Breast epithelium (tissue), 4 donors: Measurements from ENCODE around the gene CNTN6. TPM values are rescaled to one million over a fixed set of nuclear protein-coding genes. Genes with fewer than 3 reads are reported as not detected.
A peak's percentile ranks its signal among the peaks of the same experiment; 100 is the strongest.

ENCODE experiments used
- DNase-seq, 2 donors: peaks; one replicate each; pipeline ENCODE4 v3.0.0-alpha.2; 2019; ENCODE audit warnings: low spot score in 2 of 2
- H3K27ac ChIP-seq, 2 donors: fragments of 200-600 bp; sonication (generic) in 1 of 2; one replicate each; pipeline ENCODE4 v1.5.1; 2016 to 2019; ENCODE audit warnings: mild to moderate bottlenecking in 1 of 2
- H3K27me3 ChIP-seq, 2 donors: fragments of 200-600 bp; sonication (generic) in 1 of 2; one replicate each; pipeline versions ENCODE4 v1.5.1 to v1.6.0; 2017 to 2019; ENCODE audit warnings: control low read depth in 1 of 2, mild to moderate bottlenecking in 1 of 2
- H3K36me3 ChIP-seq: fragments of 200-600 bp; one replicate; pipeline ENCODE4 v1.5.1; 2019
- H3K4me1 ChIP-seq, 2 donors: fragments of 200-600 bp; sonication (generic); one replicate each; pipeline ENCODE4 v1.5.1; 2016 to 2019; ENCODE audit warnings: control low read depth in 1 of 2
- H3K4me3 ChIP-seq, 3 donors: fragments of 200-600 bp; sonication (generic); 1 replicate in 2 of 3; 2 replicates in 1 of 3; pipeline ENCODE4 v1.5.1; 2016 to 2019; ENCODE audit warnings: mild to moderate bottlenecking in 3 of 3, moderate library complexity in 2 of 3
- H3K9me3 ChIP-seq, 2 donors: fragments of 200-600 bp; sonication (generic) in 1 of 2; one replicate each; pipeline ENCODE4 v1.5.1; 2016 to 2019; ENCODE audit warnings: control low read depth in 1 of 2
- POLR2A ChIP-seq: fragments of 450-650 bp; IDR thresholded peaks from one replicate; pipeline ENCODE4 v1.6.1; 2016; ENCODE audit warnings: antibody characterized with exemption, mild to moderate bottlenecking, moderate library complexity
- POLR2AphosphoS5 ChIP-seq, 3 donors: sonication (generic); formaldehyde crosslinking; IDR thresholded peaks; one replicate each; pipeline ENCODE4 v1.6.1; 2017; ENCODE audit warnings: antibody characterized with exemption in 3 of 3
- intact Hi-C: fragments of 100-400 bp; cut with DNase I; formaldehyde crosslinking; loops from one replicate; pipeline ENCODE4 v1.15.1; 2023; ENCODE audit warnings: low total_unique reads
- total RNA-seq, 3 donors: library from RNA; depleted of rRNA; stranded (reverse); fragments of >200 nt; gene quantifications; one replicate each; pipeline ENCODE4 v1.1.0, GENCODE V29; 2016
- TF ChIP-seq, protein P1 (sequence below), 3 donors: fragments of 450-650 bp; IDR thresholded peaks; one replicate each; pipeline ENCODE4 v1.5.1; 2016 to 2017; ENCODE audit warnings: antibody characterized with exemption in 3 of 3, mild to moderate bottlenecking in 3 of 3, moderate library complexity in 3 of 3

The CNTN6 gene
- total RNA-seq, 3 donors from 2014 or later: under 0.01 to 0.15 TPM; not detected in 1

DNA sequence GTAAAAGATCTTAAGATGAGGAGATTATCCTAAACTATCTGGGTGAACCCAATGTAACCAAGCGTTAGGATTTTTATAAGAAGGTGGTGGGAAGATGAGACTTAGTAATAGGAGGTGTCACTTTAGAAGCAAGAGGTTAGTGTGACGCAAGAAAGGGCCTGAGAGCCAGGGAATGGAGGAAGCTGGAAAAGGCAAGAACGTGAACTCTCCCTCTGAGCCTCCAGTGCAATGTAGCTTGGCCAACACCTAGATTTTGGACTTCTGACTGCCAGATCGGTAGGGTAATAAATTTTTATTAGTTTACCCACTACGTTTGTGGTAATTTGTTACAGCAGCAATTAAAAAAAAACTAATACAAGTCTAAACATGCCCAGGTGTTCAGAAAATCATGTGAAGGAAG lies 20.8 kb upstream of the CNTN6 start:
- no peak overlapping the region for H3K27ac ChIP-seq
- intact Hi-C loops: no loop called here
- H3K4me3 ChIP-seq: no peak overlapping the region
- no peaks in the 10 kb centered on the region for H3K9me3 ChIP-seq
- no peak for DNase-seq
- no peaks in the 10 kb centered on the region for H3K4me1 ChIP-seq
- no peaks in the 10 kb centered on the region for H3K27me3 ChIP-seq
- no peaks in the 10 kb centered on the region for H3K36me3 ChIP-seq
- no peak for TF ChIP-seq POLR2AphosphoS5 (IDR thresholded peaks at IDR 0.05)
- no peak for TF ChIP-seq POLR2A
- TF ChIP-seq, protein P1, sequence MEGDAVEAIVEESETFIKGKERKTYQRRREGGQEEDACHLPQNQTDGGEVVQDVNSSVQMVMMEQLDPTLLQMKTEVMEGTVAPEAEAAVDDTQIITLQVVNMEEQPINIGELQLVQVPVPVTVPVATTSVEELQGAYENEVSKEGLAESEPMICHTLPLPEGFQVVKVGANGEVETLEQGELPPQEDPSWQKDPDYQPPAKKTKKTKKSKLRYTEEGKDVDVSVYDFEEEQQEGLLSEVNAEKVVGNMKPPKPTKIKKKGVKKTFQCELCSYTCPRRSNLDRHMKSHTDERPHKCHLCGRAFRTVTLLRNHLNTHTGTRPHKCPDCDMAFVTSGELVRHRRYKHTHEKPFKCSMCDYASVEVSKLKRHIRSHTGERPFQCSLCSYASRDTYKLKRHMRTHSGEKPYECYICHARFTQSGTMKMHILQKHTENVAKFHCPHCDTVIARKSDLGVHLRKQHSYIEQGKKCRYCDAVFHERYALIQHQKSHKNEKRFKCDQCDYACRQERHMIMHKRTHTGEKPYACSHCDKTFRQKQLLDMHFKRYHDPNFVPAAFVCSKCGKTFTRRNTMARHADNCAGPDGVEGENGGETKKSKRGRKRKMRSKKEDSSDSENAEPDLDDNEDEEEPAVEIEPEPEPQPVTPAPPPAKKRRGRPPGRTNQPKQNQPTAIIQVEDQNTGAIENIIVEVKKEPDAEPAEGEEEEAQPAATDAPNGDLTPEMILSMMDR (IDR thresholded peaks at IDR 0.05): no peak

DNA sequence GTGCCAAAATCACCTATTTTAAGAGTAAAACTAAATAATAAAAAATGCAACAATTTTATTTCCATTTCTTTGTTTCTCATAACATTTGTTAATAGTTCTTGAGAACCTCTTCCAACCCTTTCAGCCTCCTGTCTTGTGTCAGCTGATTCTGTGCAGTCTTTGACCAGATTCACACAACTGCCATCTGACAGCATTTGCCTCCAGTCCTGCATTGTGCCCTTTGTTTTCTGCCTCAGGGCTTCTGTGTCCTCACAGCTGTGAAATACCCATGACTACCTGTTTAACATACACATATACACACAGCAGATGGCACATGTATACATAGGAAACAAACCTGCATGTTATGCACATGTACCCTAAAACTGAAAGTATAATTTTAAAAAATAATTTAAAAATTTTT lies 13.2 kb upstream of the CNTN6 start:
- no peaks in the 10 kb centered on the region for H3K4me1 ChIP-seq
- no peaks in the 10 kb centered on the region for H3K9me3 ChIP-seq
- no peak overlapping the region for H3K4me3 ChIP-seq
- no peaks in the 10 kb centered on the region for H3K27me3 ChIP-seq
- TF ChIP-seq POLR2A (no peak), POLR2AphosphoS5 (IDR thresholded peaks at IDR 0.05) (no peak)
- TF ChIP-seq, protein P1 (IDR thresholded peaks at IDR 0.05): no peak
- intact Hi-C loops: no loop called here
- H3K36me3 ChIP-seq: no peaks in the 10 kb centered on the region
- DNase-seq: no peak
- H3K27ac ChIP-seq: no peak overlapping the region

GRCh38 chr3:1082108-1082507 lies 10.7 kb upstream of the CNTN6 start:
- peak; percentile 36 to 54 for DNase-seq
- Histone ChIP-seq H3K36me3 (no peaks in the 10 kb centered on the region), H3K27ac (no peak overlapping the region), H3K27me3 (no peaks in the 10 kb centered on the region), H3K9me3 (no peaks in the 10 kb centered on the region), H3K4me1 (no peaks in the 10 kb centered on the region), H3K4me3 (no peak overlapping the region)
- intact Hi-C loops: no loop called here
- TF ChIP-seq, protein P1 (IDR thresholded peaks at IDR 0.05): peak; percentile 39 to 60 (median 56)
- TF ChIP-seq POLR2A: no peak

- intact Hi-C loops: no loop called here
Observed at GRCh38 chr3:1087066-1087560, 5.7 kb upstream of the CNTN6 start.

DNA sequence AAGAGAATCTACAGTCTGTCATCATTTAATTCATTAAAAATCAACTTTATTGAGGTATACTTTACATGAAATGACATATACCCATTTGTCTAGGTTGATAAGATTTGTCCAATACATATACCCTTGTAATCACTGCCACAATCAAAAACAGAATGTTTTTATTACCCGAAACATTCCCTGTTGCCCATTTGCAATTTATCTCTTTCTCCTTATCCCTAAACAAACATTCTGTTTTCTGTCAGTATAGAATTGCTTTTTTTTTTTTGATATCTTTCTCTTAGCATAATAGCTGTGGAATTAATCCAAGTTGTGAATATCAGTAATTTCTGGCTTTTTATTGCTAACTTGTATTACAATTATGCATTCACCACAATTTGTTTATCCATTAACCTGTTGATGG lies 4.3 kb upstream of the CNTN6 start:
- intact Hi-C loops: no loop called here
- no peaks in the 10 kb centered on the region for H3K4me1 ChIP-seq
- H3K9me3 ChIP-seq: no peaks in the 10 kb centered on the region
- no peaks in the 10 kb centered on the region for H3K36me3 ChIP-seq
- DNase-seq: no peak
- no peak overlapping the region for H3K4me3 ChIP-seq
- H3K27me3 ChIP-seq: no peaks in the 10 kb centered on the region
- no peak overlapping the region for H3K27ac ChIP-seq
- TF ChIP-seq POLR2A: no peak

More at GRCh38 chr3:1087066-1087560, 5.7 kb upstream of the CNTN6 start:
- peak overlapping the region in 1 of 2 donors; percentile 26 for H3K27ac ChIP-seq
- H3K4me3 ChIP-seq: no peak overlapping the region
- DNase-seq: peak; percentile 53 to 83
- TF ChIP-seq, protein P1 (IDR thresholded peaks at IDR 0.05): peak in 1 of 3 donors; percentile 23
- TF ChIP-seq POLR2AphosphoS5 (IDR thresholded peaks at IDR 0.05) (peak in 1 of 3 donors; percentile 23), POLR2A (no peak)
- no peaks in the 10 kb centered on the region for H3K4me1 ChIP-seq
- no peaks in the 10 kb centered on the region for H3K36me3 ChIP-seq
- H3K27me3 ChIP-seq: no peaks in the 10 kb centered on the region
- H3K9me3 ChIP-seq: no peaks in the 10 kb centered on the region

GRCh38 chr3:1091286-1091685 lies 1.5 kb upstream of the CNTN6 start:
- H3K4me3 ChIP-seq: no peak overlapping the region
- no peaks in the 10 kb centered on the region for H3K27me3 ChIP-seq
- TF ChIP-seq, protein P1 (IDR thresholded peaks at IDR 0.05): no peak
- TF ChIP-seq POLR2A (no peak), POLR2AphosphoS5 (IDR thresholded peaks at IDR 0.05) (no peak)
- intact Hi-C loops: no loop called here
- H3K9me3 ChIP-seq: no peaks in the 10 kb centered on the region
- no peaks in the 10 kb centered on the region for H3K4me1 ChIP-seq
- DNase-seq: no peak
- H3K36me3 ChIP-seq: no peaks in the 10 kb centered on the region
- no peak overlapping the region for H3K27ac ChIP-seq
